Sciatic nerve (tissue), 2 donors: ENCODE measurements around the gene SUGP2. TPM values are rescaled to one million over a fixed set of nuclear protein-coding genes. Genes with fewer than 3 reads are reported as not detected.

Experiments
- ATAC-seq: fragments of 200-7000 bp; cut with Tn5 transposase; one replicate; pipeline ENCODE4 v1.9.1; 2020; ENCODE audit warnings: mild to moderate bottlenecking, moderate library complexity
- DNase-seq: peaks from one replicate; pipeline ENCODE4 v3.0.0-alpha.2; 2020; ENCODE audit warnings: low spot score
- intact Hi-C: fragments of 100-400 bp; cut with DNase I; formaldehyde crosslinking; loops from one replicate; pipeline ENCODE4 v1.14.2; 2022
- total RNA-seq: library from RNA; stranded (reverse); fragmentation: NEBNext Ultra II Directional; extraction: Animal tissue kit (Norgen Biotek cat#: 25700); gene quantifications from one replicate; pipeline ENCODE4 v1.2.1, GENCODE V29; 2021
- donor health status: DM: no; HTN: no; CAD: no.
- donor health status: DM: no; HTN: no; CAD: no.

SUGP2 gene
- 87.7 TPM for total RNA-seq

GRCh38 chr19:19033426-19034203 lies at the start of gene SUGP2, which contains the start of gene ARMC6:
Gene SUGP2 (minus strand): TSS chr19:19033517. CDS start chr19:19031071, 2,446 bp downstream.
Gene ARMC6 (plus strand): TSS chr19:19033603. CDS start chr19:19034210, 607 bp downstream.
- intact Hi-C loops, result no loop called here
- ATAC-seq (peak; percentile 90), DNase-seq (peak; percentile 89)

- intact Hi-C loops, result no loop called here
- no peak for DNase-seq
- ATAC-seq, result peak; percentile 40
These were observed 48.4 kb upstream of the SUGP2 start for GRCh38 chr19:19081642-19082151.

GRCh38 chr19:19079571-19079970 lies 46.3 kb upstream of the SUGP2 start:
- DNase-seq (no peak), ATAC-seq (no peak)
- intact Hi-C loops, result no loop called here

GRCh38 chr19:19078801-19079200 lies 45.5 kb upstream of the SUGP2 start:
- DNase-seq (no peak), ATAC-seq (no peak)
- intact Hi-C loops, result no loop called here

GRCh38 chr19:19077103-19077502 lies 43.8 kb upstream of the SUGP2 start:
- DNase-seq, result no peak

GRCh38 chr19:19076476-19076875 lies 43.2 kb upstream of the SUGP2 start:
- ATAC-seq (no peak), DNase-seq (no peak)
- intact Hi-C loops, result no loop called here

More at GRCh38 chr19:19077103-19077502, 43.8 kb upstream of the SUGP2 start:
- no peak for ATAC-seq
- intact Hi-C loops, result no loop called here

GRCh38 chr19:19075126-19075525 lies 41.8 kb upstream of the SUGP2 start:
- no peak for DNase-seq
- intact Hi-C loops, result no loop called here
- no peak for ATAC-seq

GRCh38 chr19:19074196-19074882 lies 41.0 kb upstream of the SUGP2 start:
- ATAC-seq (no peak), DNase-seq (no peak)
- intact Hi-C loops, result no loop called here

GRCh38 chr19:19071897-19072296 lies 38.6 kb upstream of the SUGP2 start:
- ATAC-seq (no peak), DNase-seq (no peak)
- intact Hi-C loops, result no loop called here

GRCh38 chr19:19068659-19069654 lies 35.6 kb upstream of the SUGP2 start:
- intact Hi-C loops, result no loop called here
- ATAC-seq (no peak), DNase-seq (no peak)

- intact Hi-C loops, result no loop called here
- DNase-seq (no peak), ATAC-seq (no peak)
These were observed 34.2 kb upstream of the SUGP2 start for GRCh38 chr19:19067276-19068072.

- intact Hi-C loops, result no loop called here
- ATAC-seq, result no peak
- no peak for DNase-seq
These were observed 31.8 kb upstream of the SUGP2 start for GRCh38 chr19:19064811-19065745.

- intact Hi-C loops, result no loop called here
These were observed 30.9 kb upstream of the SUGP2 start for GRCh38 chr19:19064098-19064722.

GRCh38 chr19:19063183-19064097 lies 30.1 kb upstream of the SUGP2 start, which contains the start of gene SLC25A42:
Gene SLC25A42 (plus strand): TSS chr19:19063994. CDS start chr19:19096125, 32,131 bp downstream.
- intact Hi-C loops, result no loop called here
- ATAC-seq, result peak; percentile 98

More at GRCh38 chr19:19064098-19064722, 30.9 kb upstream of the SUGP2 start:
- ATAC-seq (no peak), DNase-seq (no peak)

GRCh38 chr19:19062454-19063182 lies 29.3 kb upstream of the SUGP2 start:
- intact Hi-C loops, result no loop called here
- ATAC-seq, result no peak
- no peak for DNase-seq

More at GRCh38 chr19:19063183-19064097, 30.1 kb upstream of the SUGP2 start, which contains the start of gene SLC25A42:
- peak; percentile 99 for DNase-seq
